Stimulated activated effector memory CD8-positive, alpha-beta T cell treated with anti-CD3 and anti-CD28 coated beads, Interleukin-12 subunit alpha, Interleukin-12 subunit beta, amount 100 ng/mL, for 72 hours (primary cell): ENCODE data around the gene TNRC18.

Experiments
- ATAC-seq: fragments of 150-1000 bp; cut with Tn5 transposase; 2 replicates; pipeline ENCODE4 v1.10.0; 2021
- DNase-seq, 2 donors: peaks; one replicate each; pipeline ENCODE4 v3.0.0; 2021 to 2022; ENCODE audit warnings: low spot score in 2 of 2
- H3K27ac Mint-ChIP-seq: one replicate; pipeline ENCODE4 v1.8.0; 2022; ENCODE audit warnings: mild to moderate bottlenecking, mixed read lengths
- H3K36me3 Mint-ChIP-seq: one replicate; pipeline ENCODE4 v1.8.0; 2022; ENCODE audit warnings: mild to moderate bottlenecking, mixed read lengths
- H3K4me1 Mint-ChIP-seq: one replicate; pipeline ENCODE4 v1.8.0; 2022; ENCODE audit warnings: mixed read lengths
- H3K4me3 Mint-ChIP-seq: one replicate; pipeline ENCODE4 v1.8.0; 2022; ENCODE audit warnings: mild to moderate bottlenecking, mixed read lengths
- H3K9me3 Mint-ChIP-seq: one replicate; pipeline ENCODE4 v1.8.0; 2022; ENCODE audit warnings: mixed read lengths

Gene TNRC18

GRCh38 chr7:5349005-5349380 is 74.6 kb downstream of the TNRC18 start:
- H3K4me1 Mint-ChIP-seq = peaks cover 13% of the 10 kb centered on the region
- ATAC-seq (no peak), DNase-seq (no peak)
- H3K36me3 Mint-ChIP-seq = peaks cover 64% of the 10 kb centered on the region
- H3K4me3 Mint-ChIP-seq = no peak overlapping the region
- peaks cover 2% of the 10 kb centered on the region for H3K9me3 Mint-ChIP-seq
- no peak overlapping the region for H3K27ac Mint-ChIP-seq

GRCh38 chr7:5348134-5349004 is 75.3 kb downstream of the TNRC18 start:
- H3K36me3 Mint-ChIP-seq = peaks cover 64% of the 10 kb centered on the region
- no peak for ATAC-seq

GRCh38 chr7:5345671-5346070 is 78.0 kb downstream of the TNRC18 start:
- no peak for ATAC-seq
- Mint-ChIP-seq H3K9me3 (peaks cover 2% of the 10 kb centered on the region), H3K4me3 (no peak overlapping the region), H3K4me1 (no peaks in the 10 kb centered on the region), H3K36me3 (peaks cover 64% of the 10 kb centered on the region), H3K27ac (no peak overlapping the region)
- no peak for DNase-seq

More at GRCh38 chr7:5348134-5349004, 75.3 kb downstream of the TNRC18 start:
- no peak for DNase-seq
- Mint-ChIP-seq H3K9me3 (peaks cover 2% of the 10 kb centered on the region), H3K4me3 (no peak overlapping the region), H3K4me1 (peaks cover 7% of the 10 kb centered on the region), H3K27ac (no peak overlapping the region)

GRCh38 chr7:5345171-5345570 is 78.5 kb downstream of the TNRC18 start:
- DNase-seq = no peak
- peaks cover 65% of the 10 kb centered on the region for H3K36me3 Mint-ChIP-seq
- peaks cover 2% of the 10 kb centered on the region for H3K4me1 Mint-ChIP-seq
- peaks cover 2% of the 10 kb centered on the region for H3K9me3 Mint-ChIP-seq
- no peak overlapping the region for H3K4me3 Mint-ChIP-seq
- no peak overlapping the region for H3K27ac Mint-ChIP-seq
- no peak for ATAC-seq

GRCh38 chr7:5344342-5344741 is 79.3 kb downstream of the TNRC18 start:
- ATAC-seq (no peak), DNase-seq (no peak)
- peaks cover 2% of the 10 kb centered on the region for H3K9me3 Mint-ChIP-seq
- no peak overlapping the region for H3K27ac Mint-ChIP-seq
- H3K4me1 Mint-ChIP-seq = peaks cover 6% of the 10 kb centered on the region
- H3K36me3 Mint-ChIP-seq = peaks cover 73% of the 10 kb centered on the region
- no peak overlapping the region for H3K4me3 Mint-ChIP-seq

GRCh38 chr7:5343884-5344283 is 79.8 kb downstream of the TNRC18 start:
- DNase-seq (no peak), ATAC-seq (no peak)
- Mint-ChIP-seq H3K27ac (no peak overlapping the region), H3K4me1 (peaks cover 6% of the 10 kb centered on the region), H3K36me3 (peaks cover 78% of the 10 kb centered on the region), H3K4me3 (no peak overlapping the region), H3K9me3 (peaks cover 2% of the 10 kb centered on the region)

GRCh38 chr7:5342631-5343030 is 81.0 kb downstream of the TNRC18 start:
- Mint-ChIP-seq H3K27ac (no peak overlapping the region), H3K36me3 (peaks cover 90% of the 10 kb centered on the region), H3K9me3 (peaks cover 4% of the 10 kb centered on the region), H3K4me1 (peaks cover 6% of the 10 kb centered on the region), H3K4me3 (no peak overlapping the region)
- DNase-seq (no peak), ATAC-seq (no peak)

GRCh38 chr7:5339955-5340354 is 83.7 kb downstream of the TNRC18 start:
- H3K4me3 Mint-ChIP-seq = no peak overlapping the region
- ATAC-seq (no peak), DNase-seq (no peak)
- peaks cover 12% of the 10 kb centered on the region for H3K9me3 Mint-ChIP-seq
- H3K27ac Mint-ChIP-seq = no peak overlapping the region
- H3K36me3 Mint-ChIP-seq = peaks cover 100% of the 10 kb centered on the region
- peaks cover 6% of the 10 kb centered on the region for H3K4me1 Mint-ChIP-seq

- peaks cover 10% of the 10 kb centered on the region for H3K9me3 Mint-ChIP-seq
- no peak overlapping the region for H3K27ac Mint-ChIP-seq
- no peak for ATAC-seq
- DNase-seq = no peak
- H3K36me3 Mint-ChIP-seq = peaks cover 94% of the 10 kb centered on the region
- H3K4me1 Mint-ChIP-seq = peaks cover 21% of the 10 kb centered on the region
- H3K4me3 Mint-ChIP-seq = no peak overlapping the region
These were observed 86.6 kb downstream of the TNRC18 start for GRCh38 chr7:5337047-5337446.

GRCh38 chr7:5334671-5335070 is 89.0 kb downstream of the TNRC18 start:
- H3K27ac Mint-ChIP-seq = peak overlapping the region; percentile 73
- H3K9me3 Mint-ChIP-seq = peaks cover 10% of the 10 kb centered on the region
- peaks cover 94% of the 10 kb centered on the region for H3K36me3 Mint-ChIP-seq
- no peak for DNase-seq
- no peak for ATAC-seq
- H3K4me1 Mint-ChIP-seq = peaks cover 28% of the 10 kb centered on the region
- H3K4me3 Mint-ChIP-seq = no peak overlapping the region

GRCh38 chr7:5333121-5334045 is 90.3 kb downstream of the TNRC18 start:
- no peak for DNase-seq
- peaks cover 94% of the 10 kb centered on the region for H3K36me3 Mint-ChIP-seq
- H3K4me3 Mint-ChIP-seq = no peak overlapping the region

GRCh38 chr7:5332579-5332978 is 91.1 kb downstream of the TNRC18 start:
- Mint-ChIP-seq H3K4me1 (peaks cover 28% of the 10 kb centered on the region), H3K36me3 (peaks cover 92% of the 10 kb centered on the region), H3K27ac (no peak overlapping the region), H3K4me3 (no peak overlapping the region), H3K9me3 (peaks cover 7% of the 10 kb centered on the region)
- ATAC-seq (no peak), DNase-seq (no peak)

More at GRCh38 chr7:5333121-5334045, 90.3 kb downstream of the TNRC18 start:
- peaks cover 28% of the 10 kb centered on the region for H3K4me1 Mint-ChIP-seq
- H3K27ac Mint-ChIP-seq = no peak overlapping the region
- peaks cover 10% of the 10 kb centered on the region for H3K9me3 Mint-ChIP-seq
- ATAC-seq = no peak

GRCh38 chr7:5330288-5330687 is 93.3 kb downstream of the TNRC18 start:
- Mint-ChIP-seq H3K4me3 (no peak overlapping the region), H3K4me1 (peaks cover 28% of the 10 kb centered on the region), H3K27ac (no peak overlapping the region), H3K36me3 (peaks cover 92% of the 10 kb centered on the region), H3K9me3 (no peaks in the 10 kb centered on the region)
- DNase-seq (no peak), ATAC-seq (no peak)

GRCh38 chr7:5324961-5325360 is 98.7 kb downstream of the TNRC18 start:
- Mint-ChIP-seq H3K36me3 (peaks cover 68% of the 10 kb centered on the region), H3K4me1 (no peaks in the 10 kb centered on the region), H3K4me3 (no peak overlapping the region), H3K9me3 (no peaks in the 10 kb centered on the region), H3K27ac (no peak overlapping the region)
- ATAC-seq (no peak), DNase-seq (no peak)
